Measurements from ENCODE around the gene PRKACA.

DNA sequence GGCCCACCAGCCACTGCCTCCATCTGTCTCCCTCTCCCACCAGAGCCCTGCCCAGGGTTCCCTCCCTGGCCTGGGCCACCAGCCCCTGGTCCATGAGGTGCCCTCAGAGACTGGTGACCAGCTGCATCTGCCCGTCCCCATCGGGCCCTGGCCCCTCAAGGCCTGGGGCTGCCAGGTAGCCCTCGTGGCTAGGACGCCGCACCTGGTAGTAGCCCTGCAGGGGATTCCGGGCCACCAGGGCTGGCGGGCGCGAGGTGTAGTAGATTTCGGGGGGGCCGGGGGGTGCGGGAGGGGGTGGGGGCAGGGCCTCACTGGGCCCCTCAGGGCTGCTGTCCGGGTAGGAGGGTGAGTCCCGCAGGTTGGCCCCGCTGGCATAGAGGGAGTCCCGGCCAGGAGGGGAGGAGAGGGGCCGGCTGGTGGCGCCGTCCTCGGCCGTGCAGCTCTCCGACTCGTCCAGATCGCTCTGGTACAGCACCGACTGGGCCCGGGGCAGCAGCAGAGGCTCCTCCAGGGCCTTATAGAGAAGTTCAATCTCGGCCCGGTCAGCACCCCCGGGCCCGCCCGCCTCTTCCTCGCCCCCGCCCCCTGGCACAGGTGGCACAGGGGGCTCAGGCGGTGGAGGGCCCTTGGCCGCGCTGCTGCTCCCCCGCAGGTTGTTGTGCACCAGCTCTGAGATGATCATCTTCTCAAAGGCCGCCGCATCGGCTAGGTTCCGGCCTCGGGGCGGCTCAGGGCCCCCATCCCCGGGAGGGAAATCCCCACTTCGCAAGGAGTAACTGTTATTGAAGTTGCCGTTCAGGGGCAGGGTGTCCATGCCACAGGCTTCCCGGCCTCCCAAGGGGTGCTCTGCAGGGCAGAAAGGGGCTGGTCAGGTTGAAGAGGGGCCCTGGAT is 33.5 kb upstream of the PRKACA start:
- TF ChIP-seq, protein P1, sequence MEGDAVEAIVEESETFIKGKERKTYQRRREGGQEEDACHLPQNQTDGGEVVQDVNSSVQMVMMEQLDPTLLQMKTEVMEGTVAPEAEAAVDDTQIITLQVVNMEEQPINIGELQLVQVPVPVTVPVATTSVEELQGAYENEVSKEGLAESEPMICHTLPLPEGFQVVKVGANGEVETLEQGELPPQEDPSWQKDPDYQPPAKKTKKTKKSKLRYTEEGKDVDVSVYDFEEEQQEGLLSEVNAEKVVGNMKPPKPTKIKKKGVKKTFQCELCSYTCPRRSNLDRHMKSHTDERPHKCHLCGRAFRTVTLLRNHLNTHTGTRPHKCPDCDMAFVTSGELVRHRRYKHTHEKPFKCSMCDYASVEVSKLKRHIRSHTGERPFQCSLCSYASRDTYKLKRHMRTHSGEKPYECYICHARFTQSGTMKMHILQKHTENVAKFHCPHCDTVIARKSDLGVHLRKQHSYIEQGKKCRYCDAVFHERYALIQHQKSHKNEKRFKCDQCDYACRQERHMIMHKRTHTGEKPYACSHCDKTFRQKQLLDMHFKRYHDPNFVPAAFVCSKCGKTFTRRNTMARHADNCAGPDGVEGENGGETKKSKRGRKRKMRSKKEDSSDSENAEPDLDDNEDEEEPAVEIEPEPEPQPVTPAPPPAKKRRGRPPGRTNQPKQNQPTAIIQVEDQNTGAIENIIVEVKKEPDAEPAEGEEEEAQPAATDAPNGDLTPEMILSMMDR (tag by site-specific recombination; IDR thresholded peaks at IDR 0.05): no peak
- no peak for TF ChIP-seq HOXA7 (CRISPR knock-in tag; IDR thresholded peaks at IDR 0.05; ENCODE audit: borderline replicate concordance)
- TF ChIP-seq, protein P2, sequence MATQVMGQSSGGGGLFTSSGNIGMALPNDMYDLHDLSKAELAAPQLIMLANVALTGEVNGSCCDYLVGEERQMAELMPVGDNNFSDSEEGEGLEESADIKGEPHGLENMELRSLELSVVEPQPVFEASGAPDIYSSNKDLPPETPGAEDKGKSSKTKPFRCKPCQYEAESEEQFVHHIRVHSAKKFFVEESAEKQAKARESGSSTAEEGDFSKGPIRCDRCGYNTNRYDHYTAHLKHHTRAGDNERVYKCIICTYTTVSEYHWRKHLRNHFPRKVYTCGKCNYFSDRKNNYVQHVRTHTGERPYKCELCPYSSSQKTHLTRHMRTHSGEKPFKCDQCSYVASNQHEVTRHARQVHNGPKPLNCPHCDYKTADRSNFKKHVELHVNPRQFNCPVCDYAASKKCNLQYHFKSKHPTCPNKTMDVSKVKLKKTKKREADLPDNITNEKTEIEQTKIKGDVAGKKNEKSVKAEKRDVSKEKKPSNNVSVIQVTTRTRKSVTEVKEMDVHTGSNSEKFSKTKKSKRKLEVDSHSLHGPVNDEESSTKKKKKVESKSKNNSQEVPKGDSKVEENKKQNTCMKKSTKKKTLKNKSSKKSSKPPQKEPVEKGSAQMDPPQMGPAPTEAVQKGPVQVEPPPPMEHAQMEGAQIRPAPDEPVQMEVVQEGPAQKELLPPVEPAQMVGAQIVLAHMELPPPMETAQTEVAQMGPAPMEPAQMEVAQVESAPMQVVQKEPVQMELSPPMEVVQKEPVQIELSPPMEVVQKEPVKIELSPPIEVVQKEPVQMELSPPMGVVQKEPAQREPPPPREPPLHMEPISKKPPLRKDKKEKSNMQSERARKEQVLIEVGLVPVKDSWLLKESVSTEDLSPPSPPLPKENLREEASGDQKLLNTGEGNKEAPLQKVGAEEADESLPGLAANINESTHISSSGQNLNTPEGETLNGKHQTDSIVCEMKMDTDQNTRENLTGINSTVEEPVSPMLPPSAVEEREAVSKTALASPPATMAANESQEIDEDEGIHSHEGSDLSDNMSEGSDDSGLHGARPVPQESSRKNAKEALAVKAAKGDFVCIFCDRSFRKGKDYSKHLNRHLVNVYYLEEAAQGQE (tag by site-specific recombination; IDR thresholded peaks at IDR 0.05): no peak
- TF ChIP-seq ZBTB21 (tag by site-specific recombination; IDR thresholded peaks at IDR 0.05): no peak
- TF ChIP-seq KLF10 (tag by site-specific recombination; IDR thresholded peaks at IDR 0.05): no peak
- TF ChIP-seq ZNF658 (tag by site-specific recombination; IDR thresholded peaks at IDR 0.05): no peak
- TF ChIP-seq, protein P3, sequence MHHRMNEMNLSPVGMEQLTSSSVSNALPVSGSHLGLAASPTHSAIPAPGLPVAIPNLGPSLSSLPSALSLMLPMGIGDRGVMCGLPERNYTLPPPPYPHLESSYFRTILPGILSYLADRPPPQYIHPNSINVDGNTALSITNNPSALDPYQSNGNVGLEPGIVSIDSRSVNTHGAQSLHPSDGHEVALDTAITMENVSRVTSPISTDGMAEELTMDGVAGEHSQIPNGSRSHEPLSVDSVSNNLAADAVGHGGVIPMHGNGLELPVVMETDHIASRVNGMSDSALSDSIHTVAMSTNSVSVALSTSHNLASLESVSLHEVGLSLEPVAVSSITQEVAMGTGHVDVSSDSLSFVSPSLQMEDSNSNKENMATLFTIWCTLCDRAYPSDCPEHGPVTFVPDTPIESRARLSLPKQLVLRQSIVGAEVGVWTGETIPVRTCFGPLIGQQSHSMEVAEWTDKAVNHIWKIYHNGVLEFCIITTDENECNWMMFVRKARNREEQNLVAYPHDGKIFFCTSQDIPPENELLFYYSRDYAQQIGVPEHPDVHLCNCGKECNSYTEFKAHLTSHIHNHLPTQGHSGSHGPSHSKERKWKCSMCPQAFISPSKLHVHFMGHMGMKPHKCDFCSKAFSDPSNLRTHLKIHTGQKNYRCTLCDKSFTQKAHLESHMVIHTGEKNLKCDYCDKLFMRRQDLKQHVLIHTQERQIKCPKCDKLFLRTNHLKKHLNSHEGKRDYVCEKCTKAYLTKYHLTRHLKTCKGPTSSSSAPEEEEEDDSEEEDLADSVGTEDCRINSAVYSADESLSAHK (tag by site-specific recombination; IDR thresholded peaks at IDR 0.05): no peak
- TF ChIP-seq ZNF138 (tag by site-specific recombination; IDR thresholded peaks at IDR 0.05; ENCODE audit: borderline replicate concordance): no peak
- no peak for TF ChIP-seq ZEB2 (tag by site-specific recombination; IDR thresholded peaks at IDR 0.05)
- TF ChIP-seq ZBTB17 (tag by site-specific recombination; IDR thresholded peaks at IDR 0.05): no peak
- TF ChIP-seq FEZF1 (tag by site-specific recombination; IDR thresholded peaks at IDR 0.05): no peak
- TF ChIP-seq KLF1 (tag by site-specific recombination; IDR thresholded peaks at IDR 0.05): no peak

Data from HEK293 (cell line).